Measurements from ENCODE around the gene DOK6.
"Not testable (repeated sequence)": the region's sequence is repeated elsewhere in the genome, so short reads cannot be mapped to it uniquely, and the experiment has no call there.

The DOK6 gene

DNA sequence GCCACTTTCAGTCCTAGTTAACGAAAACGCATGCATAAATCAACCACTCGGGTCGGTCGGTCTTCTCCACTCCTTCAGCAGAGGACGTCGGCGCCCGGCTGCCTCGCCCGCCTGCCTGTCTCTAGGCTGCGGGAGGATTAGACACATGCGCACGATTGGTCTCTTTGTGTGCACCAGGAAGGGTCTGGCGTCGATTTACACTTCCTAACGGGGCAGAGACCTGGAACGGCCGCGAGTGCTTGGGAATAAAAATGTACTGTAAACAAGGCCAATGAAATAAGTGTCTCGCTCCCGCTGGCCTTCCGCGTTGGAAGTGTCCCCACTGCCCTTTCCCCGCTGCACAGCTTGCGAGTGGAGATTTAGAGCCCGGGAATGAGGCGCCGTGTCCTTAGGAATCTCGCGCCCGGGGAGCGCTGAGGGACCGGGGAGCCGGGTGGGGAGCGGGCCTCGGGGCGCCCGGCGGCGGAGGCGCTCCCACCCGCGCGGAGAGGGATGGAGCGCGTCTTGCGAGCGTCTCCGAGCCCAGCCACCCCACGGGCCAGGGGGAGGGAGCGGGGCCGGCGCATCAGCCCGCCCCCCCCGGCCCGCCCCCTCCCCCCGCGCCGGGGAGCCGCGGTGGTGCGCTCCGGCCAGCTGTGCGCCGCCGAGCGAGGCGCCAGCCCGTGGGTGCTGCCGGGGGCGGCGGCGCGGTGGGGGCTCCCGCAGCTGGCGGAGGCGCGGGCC, at the start of gene DOK6:
TSS of gene DOK6 (plus strand) at position 636 of the 723 bp plus-strand sequence.
- peak; percentile 65 for DNase-seq

GRCh38 chr18:69353023-69353422, 47.7 kb upstream of the DOK6 start:
- DNase-seq, result no peak

GRCh38 chr18:69357590-69357989, 43.1 kb upstream of the DOK6 start:
- no peak for DNase-seq

- DNase-seq, result no peak
These were observed 42.3 kb upstream of the DOK6 start for GRCh38 chr18:69358212-69358895.

DNA sequence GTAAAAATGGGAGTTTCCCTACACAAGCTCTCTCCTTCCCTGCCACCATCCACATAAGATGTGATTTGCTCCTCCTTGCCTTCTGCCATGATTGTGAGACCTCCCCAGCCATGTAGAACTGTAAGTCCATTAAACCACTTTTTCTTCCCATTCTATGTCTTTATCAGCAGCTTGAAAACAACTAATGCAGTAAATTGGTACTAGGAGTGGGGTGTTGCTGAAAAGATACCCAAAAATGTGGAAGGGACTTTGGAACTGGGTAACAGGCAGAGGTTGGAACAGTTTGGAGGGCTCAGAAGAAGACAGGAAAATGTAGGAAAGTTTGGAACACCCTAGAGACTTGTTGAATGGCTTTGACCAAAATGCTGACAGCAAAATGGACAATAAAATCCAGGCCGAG, 40.9 kb upstream of the DOK6 start:
- not testable (repeated sequence) for DNase-seq

DNA sequence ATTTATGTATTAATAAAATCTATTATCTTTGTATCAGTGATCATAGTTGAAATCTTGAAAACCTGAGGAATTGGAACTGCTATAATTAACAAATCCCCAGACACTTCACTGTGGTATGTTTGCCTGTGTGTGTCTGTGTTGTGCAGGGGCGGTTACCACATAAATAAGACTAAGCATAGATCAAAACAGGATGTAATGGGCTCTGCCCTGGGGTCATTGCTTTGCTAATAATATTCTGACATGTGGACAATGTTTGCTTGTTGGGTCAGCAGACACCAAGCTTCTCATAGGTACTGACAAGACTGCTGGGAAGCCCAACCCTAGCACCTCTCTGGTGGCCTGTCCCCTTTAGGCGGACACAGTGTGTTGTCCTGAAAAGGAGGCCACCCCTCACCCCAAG, 35.8 kb upstream of the DOK6 start:
- no peak for DNase-seq

- no peak for DNase-seq
These were observed 35.0 kb upstream of the DOK6 start for GRCh38 chr18:69365658-69366057.

DNA sequence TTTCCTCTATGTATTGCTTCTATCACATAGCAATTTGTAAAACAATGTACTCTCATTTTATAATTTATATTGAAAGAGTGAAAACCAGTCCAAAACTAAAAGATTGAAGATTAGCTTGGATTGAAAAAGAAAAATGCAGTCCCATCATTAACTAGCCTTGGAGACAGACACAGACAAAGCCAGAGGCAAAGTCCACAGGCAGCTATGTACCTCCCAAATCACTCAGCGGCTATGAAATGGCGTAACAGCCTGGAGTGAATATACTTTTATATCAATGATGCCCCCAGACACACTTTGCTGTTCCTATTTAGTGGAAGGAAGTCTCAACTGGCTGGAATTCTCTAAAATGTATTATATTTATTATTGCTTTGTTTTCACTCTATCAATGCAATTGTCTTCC, 33.6 kb upstream of the DOK6 start:
- no peak for DNase-seq

GRCh38 chr18:69371729-69372128, 29.0 kb upstream of the DOK6 start:
- DNase-seq, result no peak

DNA sequence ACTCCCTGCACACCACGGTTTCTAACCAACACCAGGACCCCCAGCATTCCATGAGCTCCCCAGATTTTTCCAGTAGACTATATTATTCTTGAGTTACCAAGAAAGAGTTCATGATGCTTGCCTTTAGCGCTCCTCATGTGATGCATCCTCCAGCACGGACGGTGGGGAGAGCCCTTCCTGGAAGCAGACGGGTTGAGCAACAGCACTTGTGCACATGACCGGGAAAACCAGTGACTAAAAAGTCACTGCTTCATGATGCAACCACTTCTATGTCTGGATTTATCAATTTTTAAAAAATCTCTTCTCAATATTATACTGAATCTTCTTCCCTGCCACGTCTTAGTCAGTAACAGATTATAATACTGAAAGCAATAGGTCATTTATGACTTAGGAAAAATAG, 20.4 kb upstream of the DOK6 start:
- DNase-seq, result no peak

GRCh38 chr18:69383186-69383585, 17.5 kb upstream of the DOK6 start:
- DNase-seq, result no peak

DNA sequence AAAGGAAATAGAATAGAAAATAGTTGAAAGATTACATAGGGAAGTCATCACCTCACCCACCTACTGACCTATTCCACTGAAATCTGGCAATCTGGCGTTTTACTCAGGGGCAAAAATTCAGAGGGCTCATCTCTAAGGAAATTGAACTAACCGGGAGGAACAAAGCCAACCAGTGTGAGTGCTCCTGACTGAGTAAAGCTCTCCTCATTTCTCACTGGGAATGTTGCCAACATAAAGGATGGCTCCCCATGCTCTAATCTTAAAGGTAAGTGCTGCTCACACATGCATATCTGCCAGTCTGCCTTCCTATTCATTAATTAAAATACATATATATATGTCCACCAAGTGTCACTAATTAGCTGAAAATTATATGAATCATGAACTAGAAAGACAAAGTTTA, 13.5 kb upstream of the DOK6 start:
- DNase-seq, result no peak

GRCh38 chr18:69388222-69388621, 12.5 kb upstream of the DOK6 start:
- DNase-seq, result no peak

GRCh38 chr18:69397096-69397495, 3.6 kb upstream of the DOK6 start:
- no peak for DNase-seq

- no peak for DNase-seq
These were observed 1.4 kb upstream of the DOK6 start for GRCh38 chr18:69399253-69399652.

DNA sequence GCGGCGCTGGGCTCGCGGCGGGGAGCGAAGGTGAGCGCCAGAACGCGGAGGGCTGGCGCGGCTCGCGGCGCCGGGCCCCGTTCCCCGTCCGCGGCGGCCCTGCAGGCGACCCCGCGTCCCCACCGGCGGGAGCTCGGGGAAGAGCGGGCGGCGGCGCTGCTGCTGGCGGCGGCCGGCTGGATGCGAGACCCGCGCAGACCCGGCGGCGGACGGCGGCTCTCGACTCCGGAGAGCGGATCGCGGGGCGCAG, 213 bp downstream of the DOK6 start:
- no peak for DNase-seq

GRCh38 chr18:69401226-69401971, 711 bp downstream of the DOK6 start:
- DNase-seq, result no peak

GRCh38 chr18:69401972-69402532, 1.4 kb downstream of the DOK6 start:
- no peak for DNase-seq

DNA sequence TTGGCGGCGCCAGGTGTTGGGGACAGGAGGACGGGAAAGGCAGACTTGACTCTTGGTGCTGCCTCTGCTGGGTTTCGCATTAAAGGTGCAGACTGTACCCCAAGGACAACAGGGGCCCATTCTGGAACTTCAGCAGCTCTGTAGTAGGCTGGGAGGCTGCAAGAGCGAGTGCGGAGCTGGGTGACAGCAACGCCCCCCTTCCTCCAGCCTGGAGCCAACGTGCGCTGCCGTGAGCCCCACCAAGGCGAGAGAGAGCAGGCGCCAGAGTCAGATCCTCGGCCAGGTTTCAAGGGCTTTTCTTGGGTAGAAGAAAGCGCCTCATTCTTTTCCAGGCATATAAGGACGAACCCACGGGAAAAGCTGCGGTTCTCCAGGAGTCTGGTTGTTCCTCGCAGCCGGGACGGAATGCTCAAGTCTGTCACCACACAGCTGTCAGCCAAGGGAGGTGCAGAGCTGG, 1.9 kb downstream of the DOK6 start:
- no peak for DNase-seq

- no peak for DNase-seq
These were observed 7.8 kb downstream of the DOK6 start for GRCh38 chr18:69408522-69408921.

- DNase-seq, result no peak
These were observed 10.5 kb downstream of the DOK6 start for GRCh38 chr18:69411199-69411598.

- DNase-seq, result no peak
These were observed 13.5 kb downstream of the DOK6 start for GRCh38 chr18:69414184-69414583.

- DNase-seq, result no peak
These were observed 32.2 kb downstream of the DOK6 start for GRCh38 chr18:69432847-69433246.

DNA sequence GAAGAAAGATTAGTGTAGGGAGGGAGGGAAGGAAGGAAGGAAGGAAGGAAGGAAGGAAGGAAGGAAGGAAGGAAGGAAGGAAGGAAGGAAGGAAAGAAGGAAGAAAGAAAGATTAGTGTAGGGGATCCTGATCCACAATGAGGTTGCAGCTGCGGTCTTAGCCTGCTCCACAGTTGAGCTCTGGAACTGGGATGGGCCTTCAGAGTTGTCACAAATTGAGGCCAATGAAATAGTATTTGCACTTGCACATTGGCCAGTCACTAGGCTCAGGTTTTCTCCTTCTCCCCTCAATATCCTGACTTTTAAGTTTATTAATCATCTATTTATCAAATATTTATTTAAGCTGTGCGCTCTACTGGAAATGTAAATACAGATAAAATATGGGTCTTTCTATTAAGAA, 34.3 kb downstream of the DOK6 start:
- DNase-seq, result no peak

All from NCI-H1417 treated with DMSO at 0.1 percent for 48 hours (cell line).